Left kidney (tissue), 1 donor: Measurements from ENCODE around the gene SYNJ1. TPM values are rescaled to one million over a fixed set of nuclear protein-coding genes. Genes with fewer than 3 reads are reported as not detected.

Experiments used
- polyA plus RNA-seq: library from polyadenylated mRNA; unstranded; fragments of 120-200 nt; gene quantifications from one replicate; pipeline ENCODE4 v1.2.1, GENCODE V29; 2013; ENCODE audit not compliant: insufficient read length

The SYNJ1 gene
- polyA plus RNA-seq, 1 donor, result 19.4 TPM

Other genes with a start within 250 kb of the SYNJ1 start
- gene TCP10L, start 142.5 kb downstream of the SYNJ1 start, polyA plus RNA-seq, result 2.0 TPM
- 68.0 TPM for gene CFAP298, start 115.6 kb downstream of the SYNJ1 start, polyA plus RNA-seq
- 120 TPM for gene PAXBP1, start 43.7 kb upstream of the SYNJ1 start, polyA plus RNA-seq